GM18511 (cell line): Measurements from ENCODE around the gene KLF2.

Experiments
- ATAC-seq: cut with Tn5 transposase; IDR thresholded peaks from one replicate; pipeline ENCODE4 v1.9.1; 2021; ENCODE audit warnings: mild to moderate bottlenecking, moderate library complexity; ENCODE audit not compliant: unreplicated experiment

The KLF2 gene

GRCh38 chr19:16375157-16375935 lies 50.7 kb downstream of the KLF2 start:
- no peak for ATAC-seq

GRCh38 chr19:16375936-16376185 lies 51.2 kb downstream of the KLF2 start:
- ATAC-seq = no peak

GRCh38 chr19:16376241-16376640 lies 51.6 kb downstream of the KLF2 start:
- ATAC-seq = no peak

GRCh38 chr19:16376649-16377048 lies 52.0 kb downstream of the KLF2 start:
- no peak for ATAC-seq

GRCh38 chr19:16377521-16377920 lies 52.9 kb downstream of the KLF2 start:
- ATAC-seq = no peak
